Smooth muscle cell (in vitro differentiated cells): ENCODE data around the gene AGAP1. TPM values are rescaled to one million over a fixed set of nuclear protein-coding genes. Genes with fewer than 3 reads are reported as not detected.

Experiments
- DNase-seq: peaks from one replicate; lab custom pipeline; 2025; ENCODE audit not compliant: unreplicated experiment; lab: John Stamatoyannopoulos, UW
- H2AFZ ChIP-seq: fragments of 200-600 bp; sonication (generic); 2 replicates; pipeline ENCODE4 v1.6.0; 2016; ENCODE audit warnings: antibody characterized with exemption, low read depth, mild to moderate bottlenecking
- H3F3A ChIP-seq: fragments of 200-600 bp; sonication (generic); 2 replicates; pipeline ENCODE4 v1.6.0; 2017; ENCODE audit warnings: antibody characterized with exemption, low read depth
- H3K27ac ChIP-seq: fragments of 200-600 bp; sonication (generic); 2 replicates; pipeline ENCODE4 v1.5.1; 2016; ENCODE audit warnings: low read depth, mild to moderate bottlenecking
- H3K27me3 ChIP-seq: fragments of 200-600 bp; sonication (generic); 2 replicates; pipeline ENCODE4 v1.6.1; 2016; ENCODE audit warnings: low read depth, mild to moderate bottlenecking
- H3K36me3 ChIP-seq: fragments of 200-600 bp; sonication (generic); 2 replicates; pipeline ENCODE4 v1.5.1; 2016; ENCODE audit warnings: low read depth
- H3K4me1 ChIP-seq: fragments of 200-600 bp; sonication (generic); 2 replicates; pipeline ENCODE4 v1.5.1; 2016; ENCODE audit warnings: low read depth
- H3K4me2 ChIP-seq: fragments of 200-600 bp; sonication (generic); 2 replicates; pipeline ENCODE4 v1.6.0; 2016; ENCODE audit warnings: mild to moderate bottlenecking
- H3K4me3 ChIP-seq: fragments of 200-600 bp; sonication (generic); 2 replicates; pipeline ENCODE4 v1.5.1; 2016; ENCODE audit warnings: mild to moderate bottlenecking
- H3K79me2 ChIP-seq: fragments of 200-600 bp; sonication (generic); 2 replicates; pipeline ENCODE4 v1.6.0; 2016; ENCODE audit warnings: low read depth, mild to moderate bottlenecking
- H3K9ac ChIP-seq: fragments of 200-600 bp; sonication (generic); 2 replicates; pipeline ENCODE4 v1.6.0; 2016; ENCODE audit warnings: low read depth
- H3K9me3 ChIP-seq: fragments of 200-600 bp; sonication (generic); replicated peaks from 2 replicates; pipeline ENCODE4 v1.5.1; 2016; ENCODE audit warnings: low read depth
- H4K20me1 ChIP-seq: fragments of 200-600 bp; sonication (generic); 2 replicates; pipeline ENCODE4 v1.6.0; 2016; ENCODE audit warnings: low read depth
- WGBS: methylation state at CpG from one replicate; pipeline ENCODE4 v1.1.7; 2016; ENCODE audit warnings: low lambda C conversion rate; 5-methylcytosine and 5-hydroxymethylcytosine counted together
- polyA plus RNA-seq: library from polyadenylated mRNA; unstranded; fragments of >200 nt; fragmentation: Nextera tagmentation; extraction: Ambion mirVana; gene quantifications from 2 replicates; pipeline ENCODE4 v1.2.1, GENCODE V29; 2016
- total RNA-seq: library from RNA; depleted of rRNA; stranded (reverse); fragments of >200 nt; gene quantifications from 2 replicates; pipeline ENCODE4 v1.2.3, GENCODE V29; 2014
- TF ChIP-seq, protein P1 (sequence below): fragments of 200-600 bp; sonication (generic); IDR thresholded peaks from 2 replicates; pipeline ENCODE4 v1.5.1; 2017; ENCODE audit warnings: borderline replicate concordance, mild to moderate bottlenecking, antibody characterized with exemption; ENCODE audit not compliant: insufficient read depth, poor library complexity, severe bottlenecking

AGAP1 gene
- total and polyA plus RNA-seq, 2 experiments from 2014 or later: 3.9 to 9.8 TPM

DNA sequence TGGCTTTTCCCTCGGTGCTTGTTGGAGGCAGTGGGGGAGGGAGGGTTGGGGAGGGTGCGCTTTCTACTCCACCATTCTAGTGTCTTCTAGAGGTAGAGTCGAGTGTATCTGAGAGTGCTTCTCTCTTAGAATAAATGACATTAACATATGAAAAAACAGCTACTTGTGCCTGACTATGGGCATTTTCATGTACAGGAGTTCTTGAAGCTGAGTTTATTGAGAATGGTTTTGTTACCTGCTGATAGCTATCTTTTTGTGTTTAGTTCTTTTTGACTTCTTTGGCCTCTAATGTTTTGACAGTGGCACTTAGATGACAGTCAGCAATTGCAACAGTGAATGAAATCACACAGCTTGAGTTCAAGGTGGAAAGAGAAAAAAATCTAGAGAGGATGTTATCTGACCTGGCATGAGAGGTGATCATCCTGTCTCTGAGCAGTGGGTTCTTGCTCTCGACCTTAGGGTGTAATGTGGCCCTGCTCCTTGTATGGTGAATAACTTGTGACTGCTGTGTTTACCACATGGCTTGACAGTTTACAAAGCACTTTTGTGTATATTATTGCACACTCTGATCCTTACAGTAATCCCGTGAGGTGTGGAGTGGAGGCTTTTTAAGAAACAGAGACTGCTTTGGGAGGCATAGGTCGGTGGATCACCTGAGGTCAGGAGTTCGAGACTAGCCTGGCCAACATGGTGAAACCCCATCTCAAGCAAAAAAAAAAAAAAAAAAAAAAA is 86.7 kb downstream of the AGAP1 start:
- WGBS: 83% methylated on average over 7 of the region's 7 CpGs
- DNase-seq: no peak
- Histone ChIP-seq H2AFZ (no peak overlapping the region), H3K27ac (no peak overlapping the region), H3K9ac (no peak overlapping the region), H3K27me3 (no peaks in the 10 kb centered on the region), H3K9me3 (no peaks in the 10 kb centered on the region), H3K36me3 (no peaks in the 10 kb centered on the region), H3K79me2 (peaks cover 34% of the 10 kb centered on the region), H4K20me1 (peaks cover 99% of the 10 kb centered on the region), H3K4me1 (peaks cover 13% of the 10 kb centered on the region), H3K4me3 (no peak overlapping the region), H3K4me2 (no peak overlapping the region), H3F3A (no peaks in the 10 kb centered on the region)
- TF ChIP-seq, protein P1, sequence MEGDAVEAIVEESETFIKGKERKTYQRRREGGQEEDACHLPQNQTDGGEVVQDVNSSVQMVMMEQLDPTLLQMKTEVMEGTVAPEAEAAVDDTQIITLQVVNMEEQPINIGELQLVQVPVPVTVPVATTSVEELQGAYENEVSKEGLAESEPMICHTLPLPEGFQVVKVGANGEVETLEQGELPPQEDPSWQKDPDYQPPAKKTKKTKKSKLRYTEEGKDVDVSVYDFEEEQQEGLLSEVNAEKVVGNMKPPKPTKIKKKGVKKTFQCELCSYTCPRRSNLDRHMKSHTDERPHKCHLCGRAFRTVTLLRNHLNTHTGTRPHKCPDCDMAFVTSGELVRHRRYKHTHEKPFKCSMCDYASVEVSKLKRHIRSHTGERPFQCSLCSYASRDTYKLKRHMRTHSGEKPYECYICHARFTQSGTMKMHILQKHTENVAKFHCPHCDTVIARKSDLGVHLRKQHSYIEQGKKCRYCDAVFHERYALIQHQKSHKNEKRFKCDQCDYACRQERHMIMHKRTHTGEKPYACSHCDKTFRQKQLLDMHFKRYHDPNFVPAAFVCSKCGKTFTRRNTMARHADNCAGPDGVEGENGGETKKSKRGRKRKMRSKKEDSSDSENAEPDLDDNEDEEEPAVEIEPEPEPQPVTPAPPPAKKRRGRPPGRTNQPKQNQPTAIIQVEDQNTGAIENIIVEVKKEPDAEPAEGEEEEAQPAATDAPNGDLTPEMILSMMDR: no peak

DNA sequence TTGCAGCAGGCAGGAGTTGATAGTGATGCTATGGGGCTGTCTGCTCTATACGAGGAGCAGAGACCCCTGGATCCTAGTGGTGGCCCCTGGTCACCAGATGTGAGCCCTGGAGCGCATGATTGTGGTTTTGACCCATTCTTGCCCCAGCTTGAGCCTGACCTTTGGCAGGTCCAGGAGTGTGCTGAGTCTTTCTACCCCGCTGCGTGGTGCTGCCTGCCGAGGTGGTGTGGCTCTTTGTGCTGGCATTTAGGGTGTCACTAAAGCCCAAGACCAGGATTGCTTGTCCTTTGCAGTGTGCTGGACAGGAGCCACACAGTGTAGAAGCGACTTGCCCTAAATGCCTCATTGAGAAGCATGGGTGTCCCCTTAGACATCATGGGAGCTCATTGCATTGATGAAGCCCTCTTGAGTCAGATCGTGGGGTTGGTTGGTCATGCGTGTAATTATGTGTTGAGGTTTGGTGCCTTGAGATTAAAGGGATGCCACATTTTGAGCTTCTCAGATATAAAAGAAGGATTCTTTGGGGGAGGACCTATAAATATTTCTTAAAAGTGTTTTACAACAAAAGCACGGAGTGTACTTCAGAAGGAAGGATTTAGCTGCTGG is 88.3 kb downstream of the AGAP1 start:
- WGBS: 96% methylated on average over 9 of the region's 9 CpGs
- H3K27me3 ChIP-seq: no peaks in the 10 kb centered on the region
- no peaks in the 10 kb centered on the region for H3K36me3 ChIP-seq
- no peak for DNase-seq
- H4K20me1 ChIP-seq: peaks cover 99% of the 10 kb centered on the region
- no peak overlapping the region for H3K4me3 ChIP-seq
- no peak overlapping the region for H3K4me2 ChIP-seq
- H3K9me3 ChIP-seq: no peaks in the 10 kb centered on the region
- TF ChIP-seq, protein P1: no peak
- peaks cover 30% of the 10 kb centered on the region for H3K79me2 ChIP-seq
- no peaks in the 10 kb centered on the region for H3F3A ChIP-seq
- H3K4me1 ChIP-seq: peaks cover 8% of the 10 kb centered on the region
- H2AFZ ChIP-seq: no peak overlapping the region
- no peak overlapping the region for H3K27ac ChIP-seq
- H3K9ac ChIP-seq: no peak overlapping the region

DNA sequence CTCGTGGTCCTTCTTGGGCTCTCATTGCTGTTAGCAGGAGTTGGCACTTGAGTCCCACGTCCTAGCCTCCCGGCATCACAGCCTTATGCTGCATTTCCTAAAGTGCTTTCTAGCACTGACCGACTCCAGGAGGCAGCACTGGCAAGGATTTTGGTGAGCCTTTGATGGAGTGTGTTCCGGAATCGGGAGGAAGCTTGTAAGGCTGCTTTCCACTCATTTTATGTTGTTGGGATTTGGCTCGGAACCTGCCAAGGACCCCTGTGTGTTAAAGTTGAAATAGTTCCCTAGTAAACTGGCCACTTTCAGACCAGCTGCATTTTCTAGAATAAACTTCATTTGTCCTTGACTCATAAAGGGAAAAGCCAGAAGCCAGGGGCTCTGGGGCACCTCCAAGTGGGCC is 88.9 kb downstream of the AGAP1 start:
- Histone ChIP-seq H4K20me1 (peaks cover 99% of the 10 kb centered on the region), H3K27me3 (no peaks in the 10 kb centered on the region), H3K36me3 (no peaks in the 10 kb centered on the region), H2AFZ (no peak overlapping the region), H3K27ac (no peak overlapping the region), H3K4me2 (no peak overlapping the region), H3K9me3 (no peaks in the 10 kb centered on the region), H3K4me3 (no peak overlapping the region), H3K9ac (no peak overlapping the region), H3K79me2 (peaks cover 30% of the 10 kb centered on the region), H3K4me1 (peaks cover 2% of the 10 kb centered on the region), H3F3A (no peaks in the 10 kb centered on the region)
- WGBS: 96% methylated on average over 7 of the region's 7 CpGs
- no peak for DNase-seq
- TF ChIP-seq, protein P1: no peak
